H1 (cell line): ENCODE results near the gene MED13. TPM values are rescaled to one million over a fixed set of nuclear protein-coding genes. Genes with fewer than 3 reads are reported as not detected.
"Not testable (repeated sequence)": the region's sequence is repeated elsewhere in the genome, so short reads cannot be mapped to it uniquely, and the experiment has no call there.

ENCODE experiments used
- CTCF ChIA-PET: fragments of 300-600 bp; sonication (Branson Sonifier 250); formaldehyde crosslinking; loops from one replicate; lab custom pipeline; 2021; ENCODE audit not compliant: partially characterized antibody; lab: Charles Lee
- POLR2A ChIA-PET: fragments of 300-600 bp; sonication (Branson Sonifier 250); formaldehyde crosslinking; loops from one replicate; lab custom pipeline; 2021; ENCODE audit warnings: inconsistent platforms; ENCODE audit not compliant: partially characterized antibody; lab: Charles Lee
- DNase-seq, 2 experiments: peaks; one replicate each; pipeline versions ENCODE4 v3.0.0 to v3.0.0-alpha.2; 2010 to 2022; ENCODE audit warnings: low spot score in 2 of 2, low read depth in 1 of 2, mixed read lengths in 1 of 2
- FAIRE-seq: peaks from 2 replicates; lab custom pipeline; 2011; peaks lifted over from hg19 to GRCh38; lab: Jason Lieb, UNC
- H2AFZ ChIP-seq: 2 replicates; pipeline ENCODE4 v1.8.1; 2012; ENCODE audit warnings: low read length, inconsistent platforms
- H2AK5ac ChIP-seq: 2 replicates; pipeline ENCODE4 v1.6.1; 2013; ENCODE audit warnings: low read depth, low read length
- H2BK120ac ChIP-seq: replicated peaks from 2 replicates; pipeline ENCODE3; 2013; ENCODE audit warnings: low read depth, low read length, inconsistent platforms
- H2BK12ac ChIP-seq: 2 replicates; pipeline ENCODE4 v1.6.1; 2013; ENCODE audit warnings: low read depth, low read length
- H2BK15ac ChIP-seq: 2 replicates; pipeline ENCODE4 v1.6.1; 2013; ENCODE audit warnings: low read length
- H2BK20ac ChIP-seq: 2 replicates; pipeline ENCODE4 v1.6.1; 2013; ENCODE audit warnings: low read length
- H2BK5ac ChIP-seq: 2 replicates; pipeline ENCODE4 v1.6.1; 2013; ENCODE audit warnings: low read depth, low read length
- H3K14ac ChIP-seq: 2 replicates; pipeline ENCODE4 v1.6.1; 2013; ENCODE audit warnings: inconsistent platforms; ENCODE audit not compliant: insufficient read length
- H3K18ac ChIP-seq: 2 replicates; pipeline ENCODE4 v1.6.1; 2013; ENCODE audit warnings: low read length; ENCODE audit errors: extremely low read depth
- H3K23ac ChIP-seq: 2 replicates; pipeline ENCODE4 v1.6.1; 2013; ENCODE audit warnings: inconsistent platforms; ENCODE audit not compliant: insufficient read length
- H3K23me2 ChIP-seq: 2 replicates; pipeline ENCODE4 v1.6.1; 2013; ENCODE audit warnings: low read depth, low read length
- H3K27ac ChIP-seq: 2 replicates; pipeline ENCODE4 v1.6.1; 2011; ENCODE audit warnings: low read depth, low read length, inconsistent platforms
- H3K27me3 ChIP-seq, 4 experiments: replicated peaks in 1 of 4; 1 replicate in 1 of 4; 2 replicates in 3 of 4; pipeline versions ENCODE4 v1.6.1 to v1.8.1; 2011 to 2013; ENCODE audit warnings: low read length in 3 of 4, mild to moderate bottlenecking in 3 of 4, inconsistent platforms in 2 of 4, mixed read lengths in 2 of 4, moderate library complexity in 1 of 4; ENCODE audit not compliant: control insufficient read depth in 3 of 4, insufficient read depth in 3 of 4; ENCODE audit errors: extremely low read depth in 1 of 4
- H3K36me3 ChIP-seq, 4 experiments: 2 replicates each; pipeline versions ENCODE4 v1.6.1 to v1.8.1; 2011 to 2013; ENCODE audit warnings: mild to moderate bottlenecking in 4 of 4, low read length in 3 of 4, moderate library complexity in 2 of 4, control low read depth in 1 of 4, inconsistent platforms in 1 of 4; ENCODE audit not compliant: insufficient read depth in 4 of 4, control insufficient read depth in 2 of 4
- H3K4ac ChIP-seq: replicated peaks from 2 replicates; pipeline ENCODE3; 2013; ENCODE audit warnings: low read length, low read depth, mixed read lengths, inconsistent platforms; ENCODE audit not compliant: insufficient read length
- H3K4me1 ChIP-seq, 4 experiments: replicated peaks in 1 of 4; 1 replicate in 1 of 4; 2 replicates in 3 of 4; pipeline versions ENCODE4 v1.6.1 to v1.8.1; 2011 to 2013; ENCODE audit warnings: low read length in 3 of 4, inconsistent platforms in 2 of 4, mixed read lengths in 1 of 4; ENCODE audit not compliant: insufficient read depth in 4 of 4, control insufficient read depth in 3 of 4
- H3K4me2 ChIP-seq, 2 experiments: 2 replicates each; pipeline versions ENCODE4 v1.6.1 to v1.8.1; 2011 to 2013; ENCODE audit warnings: low read depth in 2 of 2, low read length in 2 of 2, control low read depth in 1 of 2, inconsistent platforms in 1 of 2, mild to moderate bottlenecking in 1 of 2; ENCODE audit not compliant: insufficient read depth in 1 of 2
- H3K4me3 ChIP-seq, 4 experiments: fragments of 200-600, 300-600 bp in 1 of 4; sonication (generic), shearing (Covaris generic), sonication (Bioruptor Twin) in 1 of 4; 2 replicates each; pipeline versions ENCODE4 v1.5.1 to v1.8.1; 2011 to 2016; ENCODE audit warnings: low read length in 4 of 4, low read depth in 3 of 4, control low read depth in 2 of 4, inconsistent platforms in 2 of 4, mild to moderate bottlenecking in 2 of 4, mixed read lengths in 1 of 4, moderate library complexity in 1 of 4; ENCODE audit not compliant: insufficient read depth in 2 of 4; ENCODE audit errors: extremely low read depth in 1 of 4
- H3K56ac ChIP-seq: replicated peaks from 2 replicates; pipeline ENCODE3; 2013; ENCODE audit warnings: low read depth, mild to moderate bottlenecking, mixed read lengths, low read length, inconsistent platforms; ENCODE audit not compliant: insufficient read length
- H3K79me1 ChIP-seq: 2 replicates; pipeline ENCODE4 v1.6.1; 2013; ENCODE audit warnings: low read depth, low read length, control low read depth
- H3K79me2 ChIP-seq, 2 experiments: 2 replicates each; pipeline versions ENCODE4 v1.6.1 to v1.8.1; 2012 to 2013; ENCODE audit warnings: low read length in 2 of 2, mild to moderate bottlenecking in 2 of 2, inconsistent platforms in 1 of 2; ENCODE audit not compliant: insufficient read depth in 2 of 2, control insufficient read depth in 1 of 2
- H3K9ac ChIP-seq, 4 experiments: replicated peaks in 1 of 4; 1 replicate in 1 of 4; 2 replicates in 3 of 4; pipeline versions ENCODE4 v1.6.1 to v1.8.1; 2011 to 2013; ENCODE audit warnings: low read depth in 3 of 4, low read length in 3 of 4, control low read depth in 2 of 4, mild to moderate bottlenecking in 2 of 4, moderate library complexity in 2 of 4, inconsistent platforms in 1 of 4; ENCODE audit errors: extremely low read depth in 1 of 4
- H3K9me3 ChIP-seq, 2 experiments: 2 replicates each; pipeline versions ENCODE4 v1.6.1 to v1.8.1; 2012 to 2013; ENCODE audit warnings: mild to moderate bottlenecking in 2 of 2, moderate library complexity in 2 of 2, control low read depth in 1 of 2, inconsistent platforms in 1 of 2, low read depth in 1 of 2, low read length in 1 of 2, mixed read lengths in 1 of 2; ENCODE audit not compliant: insufficient read depth in 2 of 2
- H4K20me1 ChIP-seq, 2 experiments: replicated peaks in 1 of 2; 2 replicates each; pipeline versions ENCODE3 to v1.8.1; 2011 to 2013; ENCODE audit warnings: inconsistent platforms in 2 of 2, low read length in 2 of 2, mild to moderate bottlenecking in 1 of 2; ENCODE audit not compliant: insufficient read depth in 2 of 2, control insufficient read depth in 1 of 2
- H4K5ac ChIP-seq: 2 replicates; pipeline ENCODE4 v1.6.1; 2013; ENCODE audit warnings: low read length, low read depth, mixed read lengths, inconsistent platforms; ENCODE audit not compliant: insufficient read length
- H4K8ac ChIP-seq: 2 replicates; pipeline ENCODE4 v1.8.0; 2013; ENCODE audit warnings: mild to moderate bottlenecking, moderate library complexity, low read length, inconsistent platforms; ENCODE audit not compliant: insufficient read depth; ENCODE audit errors: extremely low read depth
- H4K91ac ChIP-seq: replicated peaks from 2 replicates; pipeline ENCODE3; 2013; ENCODE audit warnings: low read length, mixed read lengths, inconsistent platforms; ENCODE audit not compliant: insufficient read length
- GTF2F1 ChIP-seq: IDR thresholded peaks from 2 replicates; pipeline ENCODE4 v1.6.1; 2012; ENCODE audit warnings: low read depth, low read length, improper control_type of control experiment, borderline replicate concordance
- SIN3A ChIP-seq, 2 experiments: IDR thresholded peaks in 1 of 2; conservative IDR thresholded peaks in 1 of 2; 2 replicates each; pipeline ENCODE4 v1.6.1; 2011 to 2012; ENCODE audit warnings: low read length in 2 of 2, improper control_type of control experiment in 1 of 2, low read depth in 1 of 2, mild to moderate bottlenecking in 1 of 2
- SUZ12 ChIP-seq: fragments of 200-600 bp; sonication (generic); IDR thresholded peaks from 2 replicates; pipeline ENCODE4 v1.6.1; 2012; ENCODE audit warnings: mild to moderate bottlenecking, inconsistent platforms, low read length, moderate library complexity, mixed read lengths
- TCF12 ChIP-seq: IDR thresholded peaks from 2 replicates; pipeline ENCODE4 v1.6.1; 2011; ENCODE audit warnings: low read depth, mild to moderate bottlenecking, low read length
- WGBS, 2 experiments: shearing (Covaris generic) in 1 of 2; methylation state at CpG; one replicate each; pipeline versions ENCODE4 v1.1.6 to v1.1.7; 2013 to 2015; ENCODE audit warnings: low lambda C conversion rate in 2 of 2, mixed read lengths in 2 of 2, inconsistent platforms in 1 of 2, low coverage in 1 of 2, missing lambda C conversion rate in 1 of 2; ENCODE audit not compliant: insufficient replicate concordance in 2 of 2, insufficient coverage in 1 of 2, insufficient read length in 1 of 2; ENCODE audit errors: extremely low coverage in 1 of 2, missing lambda C conversion rate in 1 of 2; 5-methylcytosine and 5-hydroxymethylcytosine counted together
- polyA plus RNA-seq, 7 experiments: library from polyadenylated mRNA; depleted of rRNA in 3 of 7; stranded (reverse) in 5 of 7; unstranded in 2 of 7; fragments of >200 nt in 5 of 7; fragments of 200-250 nt in 2 of 7; gene quantifications; 1 replicate in 5 of 7; 2 replicates in 1 of 7; 4 replicates in 1 of 7; pipeline versions ENCODE4 v1.2.1 to v1.2.3, GENCODE V29; 2011 to 2013; ENCODE audit warnings: missing spikeins in 2 of 7, mixed read lengths in 2 of 7
- total RNA-seq: library from RNA; stranded (reverse); fragmentation: NEBNext Ultra II Directional; extraction: Animal tissue kit (Norgen Biotek cat#: 25700); gene quantifications from 2 replicates; pipeline ENCODE4 v1.2.1, GENCODE V29; 2021

MED13 gene
- total and polyA plus RNA-seq, 2 of the 8 experiments (the other 6 are each of a cell fraction or from before 2014, with no cell fraction given), result 11.3 to 44.8 TPM

DNA sequence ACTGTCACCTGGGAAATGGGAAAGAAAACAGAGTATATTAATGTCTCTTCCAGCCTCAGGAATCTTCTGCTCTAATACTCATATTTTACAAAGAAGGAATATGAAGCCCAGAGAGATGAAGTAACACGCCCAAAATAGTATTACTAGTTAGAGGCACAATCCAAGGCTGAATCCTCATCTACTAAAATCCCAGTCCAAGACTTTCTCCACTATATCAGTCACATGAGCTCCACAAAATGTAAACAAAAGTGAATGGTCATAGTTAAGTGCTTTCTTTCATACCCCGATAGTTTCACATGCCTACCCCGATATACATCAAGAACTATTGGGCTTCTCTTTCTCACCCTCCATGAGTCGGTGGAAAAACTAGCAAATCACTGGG lies 138.3 kb downstream of the MED13 start (continued):
- TF ChIP-seq GTF2F1 (no peak), SIN3A (conservative IDR thresholded peaks at IDR 0.05 in 1 of 2, IDR thresholded peaks at IDR 0.05 in 1 of 2; ENCODE audit: low read depth in 1 of 2, low read length in 2 of 2) (no peak), SUZ12 (no peak), TCF12 (no peak)

DNA sequence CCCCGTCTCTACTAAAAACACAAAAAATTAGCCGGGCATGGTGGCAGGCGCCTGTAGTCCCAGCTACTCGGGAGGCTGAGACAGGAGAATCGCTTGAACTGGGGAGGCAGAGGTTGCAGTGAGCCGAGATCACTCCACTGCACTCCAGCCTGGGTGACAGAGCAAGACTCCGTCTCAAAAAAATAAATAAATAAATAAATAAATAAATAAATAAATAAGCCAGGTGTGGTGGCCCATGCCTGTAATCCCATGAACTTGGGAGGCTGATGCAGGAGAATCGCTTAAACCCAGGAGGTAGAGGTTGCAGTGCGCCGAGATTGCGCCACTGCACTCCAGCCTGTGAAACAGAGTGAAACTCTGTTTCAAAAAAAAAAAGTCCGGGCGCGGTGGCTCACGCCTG lies 149.9 kb downstream of the MED13 start:
- H3K4me1 ChIP-seq, H4K5ac ChIP-seq, H2BK20ac ChIP-seq, H3K27me3 ChIP-seq, FAIRE-seq, H3K23me2 ChIP-seq, DNase-seq, H2BK5ac ChIP-seq, H2AK5ac ChIP-seq, H3K79me1 ChIP-seq, H3K23ac ChIP-seq, H2AFZ ChIP-seq, H3K4me3 ChIP-seq, H3K14ac ChIP-seq, H3K4ac ChIP-seq, H3K56ac ChIP-seq, H2BK12ac ChIP-seq, H4K8ac ChIP-seq, H3K18ac ChIP-seq, H3K4me2 ChIP-seq, H3K79me2 ChIP-seq, H3K9me3 ChIP-seq, H4K20me1 ChIP-seq, H3K27ac ChIP-seq, H4K91ac ChIP-seq, CTCF ChIA-PET, H2BK120ac ChIP-seq, H2BK15ac ChIP-seq, H3K9ac ChIP-seq, POLR2A ChIA-PET: not testable (repeated sequence)
- 93% methylated on average over 12 of the region's 15 CpGs; no CpG with 5 or more reads in 1 of the 2 experiments for WGBS, 2 experiments
- H3K36me3 ChIP-seq, result peaks cover 5 to 30% (median 18%) of the 10 kb centered on the region in 4 experiments; a peak in 6 of 8 replicates
